CD4-positive, alpha-beta T cell treated with Interferon alpha-2 for 1 hour (primary cell): Measurements from ENCODE around the gene RCAN2.
A peak's percentile ranks its signal among the peaks of the same experiment; 100 is the strongest.
"Not testable (repeated sequence)": the region's sequence is repeated elsewhere in the genome, so short reads cannot be mapped to it uniquely, and the experiment has no call there.

Experiments
- DNase-seq, 2 donors: peaks; one replicate each; pipeline ENCODE4 v3.0.0-alpha.2; 2020 to 2022

The RCAN2 gene

GRCh38 chr6:46381057-46381456, 110.2 kb downstream of the RCAN2 start:
- no peak for DNase-seq

GRCh38 chr6:46380152-46380807, 111.0 kb downstream of the RCAN2 start:
- DNase-seq, result no peak

DNA sequence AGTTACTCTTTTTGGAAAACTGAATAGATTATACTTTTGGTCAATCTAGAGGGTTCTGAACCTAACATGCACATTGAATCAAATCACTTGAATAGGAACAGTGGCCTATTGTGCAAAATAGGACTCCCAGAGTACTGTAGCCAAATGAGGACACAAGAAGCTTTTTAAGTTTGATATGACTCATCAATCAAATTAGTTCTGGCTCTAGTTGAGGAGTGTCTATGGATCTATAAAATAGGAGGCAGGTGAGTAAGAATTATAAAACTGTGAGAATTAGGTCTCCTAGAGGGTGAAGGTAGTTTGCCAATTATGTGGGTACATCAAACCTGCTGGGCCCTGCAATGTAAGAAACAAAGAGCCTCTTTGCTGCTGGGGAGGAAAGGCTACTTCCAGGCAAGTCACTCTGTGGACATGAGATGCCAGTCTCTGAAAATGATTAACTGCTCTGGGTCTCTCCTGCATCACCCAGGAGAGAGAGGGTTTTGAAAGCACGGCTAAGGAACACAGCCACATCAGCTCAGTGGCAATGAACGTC, 112.3 kb downstream of the RCAN2 start:
- DNase-seq, result no peak

DNA sequence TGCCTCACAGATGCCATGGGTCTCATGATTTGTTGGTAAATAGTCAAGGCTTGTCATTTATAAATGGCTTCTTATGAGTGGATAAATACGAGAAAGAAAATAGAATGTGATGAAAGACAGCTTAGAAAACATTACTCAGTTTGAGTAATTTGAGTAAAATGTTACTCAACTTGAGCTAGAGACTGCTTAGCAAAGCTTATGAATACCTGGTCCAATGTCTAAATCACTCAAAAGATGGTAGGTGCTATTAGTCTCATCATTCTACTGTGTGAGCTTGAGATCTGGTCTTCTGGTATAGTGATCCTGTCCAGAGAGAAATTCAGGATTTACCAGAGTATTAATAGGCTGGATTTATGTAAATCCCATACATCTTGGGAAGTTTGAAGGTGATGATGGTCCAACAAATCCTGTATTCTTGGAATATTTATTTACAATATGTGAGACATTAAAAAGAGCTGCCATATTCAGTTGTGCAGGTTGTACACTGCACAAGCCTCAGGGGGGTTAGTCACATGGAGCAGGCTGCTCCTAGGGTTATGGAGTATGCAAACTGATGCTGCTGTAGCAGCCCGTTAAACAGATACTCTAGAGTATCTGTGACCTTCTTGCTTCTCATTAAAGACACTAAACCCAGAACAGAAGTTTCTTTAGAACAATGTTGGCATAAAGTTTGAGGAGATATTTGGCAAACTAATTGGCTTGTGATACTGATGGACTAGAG, 112.9 kb downstream of the RCAN2 start:
- no peak for DNase-seq

- DNase-seq, result no peak
Measured at GRCh38 chr6:46377209-46377608, 114.0 kb downstream of the RCAN2 start.

DNA sequence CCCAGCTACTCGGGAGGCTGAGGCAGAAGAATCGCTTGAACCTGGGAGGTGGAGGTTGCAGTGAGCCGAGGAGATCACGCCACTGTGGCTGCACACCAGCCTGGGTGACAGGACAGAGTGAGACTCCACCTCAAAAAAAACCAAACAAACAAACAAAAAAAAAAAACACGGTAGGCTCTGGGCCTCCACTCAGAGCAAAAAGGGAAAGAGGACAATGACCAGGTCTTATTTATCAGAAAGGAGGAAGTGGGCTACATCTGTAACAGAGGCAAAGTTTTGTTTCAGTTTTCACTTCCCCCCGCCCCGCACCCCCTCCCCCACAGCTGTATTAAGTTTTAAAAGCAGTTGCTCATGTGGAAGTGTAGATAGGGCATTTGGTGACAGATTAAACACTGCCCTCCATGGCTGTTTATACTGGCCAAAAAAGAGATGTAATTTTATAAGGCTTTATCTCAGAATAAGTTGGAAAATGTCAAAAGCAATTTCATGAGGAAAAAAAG, 114.6 kb downstream of the RCAN2 start:
- DNase-seq, result peak; percentile 13 to 54

GRCh38 chr6:46370622-46371021, 120.6 kb downstream of the RCAN2 start:
- no peak for DNase-seq

DNA sequence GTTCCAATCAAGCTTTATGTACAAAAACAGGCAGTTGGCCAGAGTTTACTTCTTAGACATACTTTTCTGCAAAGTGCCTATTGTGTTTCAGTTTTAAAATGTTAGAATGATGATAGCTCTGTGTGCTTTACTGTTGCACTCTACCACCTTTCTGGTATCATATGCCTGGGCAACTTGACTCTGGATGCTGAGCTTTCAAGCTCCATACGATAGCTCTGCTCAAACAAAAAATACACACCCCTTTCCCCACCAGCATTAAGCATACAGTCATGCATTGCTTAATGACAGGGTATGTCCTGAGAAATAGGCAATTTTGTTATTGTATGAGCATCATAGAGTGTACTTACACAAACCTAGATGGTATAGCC, 123.1 kb downstream of the RCAN2 start:
- DNase-seq, result no peak

DNA sequence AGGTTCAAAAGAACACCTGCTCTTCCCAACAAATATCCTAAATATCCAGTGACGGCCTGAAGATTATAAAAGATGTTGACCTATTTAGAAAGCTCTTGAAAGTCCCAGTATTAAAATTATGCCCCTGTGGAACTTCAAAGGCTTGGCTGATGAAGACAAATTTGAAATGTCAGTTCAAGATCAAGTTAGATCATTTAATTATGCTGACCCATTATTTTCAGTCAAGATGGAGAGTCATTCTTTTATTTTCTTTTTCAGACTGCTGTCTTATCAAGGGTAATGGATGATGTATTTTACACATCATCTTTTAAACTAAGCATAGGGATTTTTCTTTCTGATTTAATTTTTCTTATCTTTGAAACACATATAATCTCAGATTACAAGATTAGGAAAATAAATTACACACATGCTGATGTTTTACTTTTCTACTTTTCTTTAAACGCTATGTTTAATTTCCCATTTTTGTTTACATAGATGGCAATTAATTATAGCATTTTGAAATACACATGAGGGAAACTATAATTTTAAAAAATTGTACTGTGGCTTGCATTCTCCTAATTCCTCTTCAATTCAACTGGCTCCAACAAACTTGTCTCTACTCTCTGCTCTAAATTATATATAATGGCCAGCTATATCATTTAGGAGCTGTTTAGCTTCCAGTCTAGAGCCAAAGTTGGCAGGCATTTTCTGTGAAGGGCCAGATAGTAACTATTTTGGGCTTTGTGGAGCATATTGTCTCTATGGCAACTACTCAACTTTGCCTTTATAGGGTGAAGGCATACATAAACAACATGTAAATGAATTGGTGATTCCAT, 123.7 kb downstream of the RCAN2 start:
- no peak for DNase-seq

DNA sequence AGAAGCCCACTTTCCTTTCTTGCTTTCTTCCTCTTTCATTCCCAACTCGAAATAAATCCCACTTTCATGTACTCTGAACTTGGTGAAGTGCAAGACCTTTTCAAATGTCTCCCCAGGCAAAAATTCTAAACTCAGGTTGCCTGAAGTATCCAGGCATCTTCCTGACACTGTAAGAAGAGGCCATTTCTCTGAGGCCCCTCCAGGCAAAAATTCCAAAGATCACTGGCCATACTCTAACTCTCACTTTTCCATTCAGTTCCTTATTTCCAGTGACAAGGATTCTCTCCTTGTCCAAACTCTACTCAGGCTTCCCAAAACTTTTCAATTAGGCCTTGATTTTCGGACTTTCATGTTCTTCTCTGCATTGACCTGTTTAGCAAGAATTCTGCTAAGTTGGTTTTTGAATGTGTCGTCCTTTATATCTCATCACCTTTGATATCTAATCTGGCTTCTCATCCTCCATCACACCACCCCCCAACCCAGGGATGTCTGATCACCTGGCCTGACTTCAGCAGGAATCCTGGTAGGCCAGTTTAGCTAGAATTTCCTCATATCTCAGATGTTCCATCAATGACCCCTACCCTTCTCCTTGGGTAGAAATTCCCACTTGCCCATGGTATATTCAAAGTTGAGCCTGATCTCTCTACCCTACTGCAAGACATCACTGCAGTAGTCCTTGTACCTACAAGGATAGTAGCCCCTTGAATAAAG, 124.9 kb downstream of the RCAN2 start:
- DNase-seq, result no peak

GRCh38 chr6:46357591-46357990, 133.7 kb downstream of the RCAN2 start:
- DNase-seq, result no peak

GRCh38 chr6:46356543-46356942, 134.7 kb downstream of the RCAN2 start:
- no peak for DNase-seq

GRCh38 chr6:46353528-46353927, 137.7 kb downstream of the RCAN2 start:
- no peak for DNase-seq

DNA sequence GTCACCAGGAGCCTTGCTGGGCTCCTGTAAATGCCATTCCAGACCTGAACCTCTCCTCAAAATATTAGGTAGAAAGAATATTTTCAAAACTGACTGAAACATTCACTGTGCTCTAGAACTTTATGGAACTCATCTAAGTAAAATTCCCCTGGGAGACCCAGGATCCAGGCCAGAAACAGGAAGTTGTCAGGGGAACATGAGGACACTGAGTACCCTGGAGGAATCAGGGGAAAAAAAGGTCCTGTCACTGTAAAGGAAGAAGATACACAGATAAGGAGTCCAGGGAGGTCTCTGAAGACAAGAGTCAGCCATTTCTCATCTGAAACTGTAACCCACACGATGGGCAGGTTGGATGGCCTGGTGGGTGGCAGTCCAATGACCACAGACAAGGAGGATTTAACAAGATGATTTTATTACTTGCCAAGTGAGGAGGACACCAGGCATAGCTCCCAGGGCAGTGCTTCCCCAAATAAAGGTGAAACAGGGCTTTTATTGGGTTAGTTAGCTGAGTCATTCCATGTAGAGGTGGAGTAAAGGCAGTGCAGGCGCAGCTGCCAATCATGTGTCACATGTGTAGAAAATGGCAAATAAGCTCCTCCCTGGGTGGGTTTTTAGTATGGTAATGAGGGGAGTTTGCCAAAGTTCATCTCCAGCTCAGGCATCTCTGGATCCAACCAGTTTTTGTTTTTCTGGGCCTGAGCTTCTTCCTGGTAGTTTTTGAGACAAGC, 138.5 kb downstream of the RCAN2 start:
- DNase-seq, result no peak

- no peak for DNase-seq
Measured at GRCh38 chr6:46350714-46351113, 140.5 kb downstream of the RCAN2 start.

- no peak for DNase-seq
Measured at GRCh38 chr6:46347669-46348068, 143.6 kb downstream of the RCAN2 start.

GRCh38 chr6:46340246-46340645, 151.0 kb downstream of the RCAN2 start:
- DNase-seq, result no peak

GRCh38 chr6:46338131-46338530, 153.1 kb downstream of the RCAN2 start:
- no peak for DNase-seq

GRCh38 chr6:46334442-46334841, 156.8 kb downstream of the RCAN2 start:
- DNase-seq, result no peak

- DNase-seq, result no peak
Measured at GRCh38 chr6:46333481-46333880, 157.8 kb downstream of the RCAN2 start.

DNA sequence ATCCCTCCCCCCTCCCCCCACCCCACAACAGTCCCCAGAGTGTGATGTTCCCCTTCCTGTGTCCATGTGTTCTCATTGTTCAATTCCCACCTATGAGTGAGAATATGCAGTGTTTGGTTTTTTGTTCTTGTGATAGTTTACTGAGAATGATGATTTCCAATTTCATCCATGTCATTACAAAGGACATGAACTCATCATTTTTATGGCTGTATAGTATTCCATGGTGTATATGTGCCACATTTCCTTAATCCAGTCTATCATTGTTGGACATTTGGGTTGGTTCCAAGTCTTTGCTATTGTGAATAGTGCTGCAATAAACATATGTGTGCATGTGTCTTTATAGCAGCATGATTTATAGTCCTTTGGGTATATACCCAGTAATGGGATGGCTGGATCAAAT, 158.8 kb downstream of the RCAN2 start:
- DNase-seq, result not testable (repeated sequence)

GRCh38 chr6:46331461-46331860, 159.8 kb downstream of the RCAN2 start:
- DNase-seq, result no peak
